Measurements from ENCODE around the gene TOGARAM2. TPM values are rescaled to one million over a fixed set of nuclear protein-coding genes. Genes with fewer than 3 reads are reported as not detected.
"Not testable (repeated sequence)": the region's sequence is repeated elsewhere in the genome, so short reads cannot be mapped to it uniquely, and the experiment has no call there.

Gene TOGARAM2
- total RNA-seq, 1 experiment from 2014 or later, result 0.76 TPM

GRCh38 chr2:28977176-28977875 lies 3.8 kb upstream of the TOGARAM2 start:
- no peak for DNase-seq (ENCODE audit: low read depth, low spot score)
- Histone ChIP-seq H3K79me2 (ENCODE audit: insufficient read depth, low read length) (no peaks in the 10 kb centered on the region), H2AFZ (ENCODE audit: low read depth, low read length, poor library complexity, severe bottlenecking) (no peak overlapping the region), H3K27me3 (ENCODE audit: insufficient read depth, low read length) (no peaks in the 10 kb centered on the region), H3K27ac (ENCODE audit: low read depth, low read length) (no peak overlapping the region), H3K4me3 (replicated peaks in 1 of 2; ENCODE audit: low read depth in 1 of 2, low read length in 2 of 2) (no peak overlapping the region), H3K9me3 (ENCODE audit: control insufficient read depth in 1 of 2, insufficient read depth in 1 of 2, low read depth in 1 of 2, low read length in 2 of 2) (no peaks in the 10 kb centered on the region; a peak in 1 of 4 replicates), H3K36me3 (ENCODE audit: control insufficient read depth in 1 of 2, insufficient read depth in 2 of 2, low read length in 2 of 2) (no peaks in the 10 kb centered on the region), H4K20me1 (ENCODE audit: insufficient read depth) (no peaks in the 10 kb centered on the region), H3K9ac (ENCODE audit: low read length) (no peak overlapping the region), H3K4me1 (ENCODE audit: control insufficient read depth in 1 of 2, insufficient read depth in 2 of 2, low read length in 2 of 2) (peaks cover 0 to 12% of the 10 kb centered on the region in 2 experiments; a peak in 1 of 4 replicates), H3K4me2 (ENCODE audit: low read length) (no peak overlapping the region), H3K9me2 (ENCODE audit: insufficient read depth) (no peaks in the 10 kb centered on the region)
- BruUV-seq (replicated peaks), result no TSS peak
- ChIA-PET CTCF (no interaction called here), RAD21 (ENCODE audit: low non-redundant PET in 1 of 2, low total read pairs in 2 of 2, uncharacterized antibody in 2 of 2, unreplicated experiment in 2 of 2) (no interaction called here), POLR2A (no interaction called here)
- no peak for TF ChIP-seq ATF3 (IDR thresholded peaks at IDR 0.05)
- TF ChIP-seq ELF1 (IDR thresholded peaks at IDR 0.05; ENCODE audit: borderline replicate concordance, low read depth), result no peak
- no peak for TF ChIP-seq POLR2AphosphoS5 (IDR thresholded peaks at IDR 0.05; ENCODE audit: low read depth, low read length)
- TF ChIP-seq SRF (IDR thresholded peaks at IDR 0.05; ENCODE audit: low read depth), result no peak
- TF ChIP-seq ZNF274 (IDR thresholded peaks at IDR 0.05; ENCODE audit: low read depth, low read length), result no peak
- intact Hi-C loops (cut with micrococcal nuclease), result no loop called here
- ATAC-seq, result no peak

GRCh38 chr2:28978001-28978400 lies 3.1 kb upstream of the TOGARAM2 start:
- H3K27me3 ChIP-seq (ENCODE audit: insufficient read depth, low read length); DNase-seq (ENCODE audit: low read depth, low spot score); H4K20me1 ChIP-seq (ENCODE audit: insufficient read depth); H3K36me3 ChIP-seq (ENCODE audit: control insufficient read depth in 1 of 2, insufficient read depth in 2 of 2, low read length in 2 of 2); H3K79me2 ChIP-seq (ENCODE audit: insufficient read depth, low read length); CTCF ChIA-PET; H3K9me3 ChIP-seq (ENCODE audit: control insufficient read depth in 1 of 2, insufficient read depth in 1 of 2, low read depth in 1 of 2, low read length in 2 of 2); intact Hi-C loops (cut with micrococcal nuclease); H3K4me2 ChIP-seq (ENCODE audit: low read length); ATAC-seq; H3K9ac ChIP-seq (ENCODE audit: low read length); H3K4me3 ChIP-seq (replicated peaks in 1 of 2; ENCODE audit: low read depth in 1 of 2, low read length in 2 of 2); BruUV-seq (replicated peaks); H2AFZ ChIP-seq (ENCODE audit: low read depth, low read length, poor library complexity, severe bottlenecking); H3K27ac ChIP-seq (ENCODE audit: low read depth, low read length); POLR2A ChIA-PET; H3K9me2 ChIP-seq (ENCODE audit: insufficient read depth): not testable (repeated sequence)
- peaks cover 0 to 12% of the 10 kb centered on the region in 2 experiments; a peak in 1 of 4 replicates for H3K4me1 ChIP-seq (ENCODE audit: control insufficient read depth in 1 of 2, insufficient read depth in 2 of 2, low read length in 2 of 2)
- RAD21 ChIA-PET (ENCODE audit: low non-redundant PET in 1 of 2, low total read pairs in 2 of 2, uncharacterized antibody in 2 of 2, unreplicated experiment in 2 of 2), result interaction anchor here in 1 of 2 experiments (0.6 kb wide), 1 partner anchor 257 kb away, joined by 3 read pairs; no protein-coding TSS in a partner anchor
